ENCODE measurements around the gene KLK12. TPM values are rescaled to one million over a fixed set of nuclear protein-coding genes. Genes with fewer than 3 reads are reported as not detected.

The KLK12 gene
- polyA plus RNA-seq, 1 donor from 2014 or later: not detected

- Histone ChIP-seq H3K27me3 (ENCODE audit: insufficient read depth, low read depth, low read length) (peaks cover 30% of the 10 kb centered on the region), H3K27ac (ENCODE audit: low read length) (no peak overlapping the region), H3K9me3 (ENCODE audit: low read length) (no peaks in the 10 kb centered on the region), H3K9ac (ENCODE audit: low read length) (no peak overlapping the region), H3F3A (ENCODE audit: insufficient read depth, low read length, poor library complexity, severe bottlenecking) (no peaks in the 10 kb centered on the region), H3K79me2 (replicated peaks; ENCODE audit: insufficient read depth, low read length) (no peaks in the 10 kb centered on the region), H3K36me3 (ENCODE audit: insufficient read depth, low read length) (no peaks in the 10 kb centered on the region), H3K4me3 (ENCODE audit: low read length) (no peak overlapping the region), H4K20me1 (ENCODE audit: insufficient read depth) (no peaks in the 10 kb centered on the region), H3K4me2 (ENCODE audit: low read length) (no peak overlapping the region), H3K9me2 (ENCODE audit: insufficient read depth, low read length) (no peaks in the 10 kb centered on the region), H2AFZ (ENCODE audit: low read depth, low read length) (no peak overlapping the region)
- TF ChIP-seq EZH2 (IDR thresholded peaks at IDR 0.05; ENCODE audit: borderline replicate concordance, insufficient read depth, low read length, poor library complexity, severe bottlenecking) (no peak), MXI1 (conservative IDR thresholded peaks at IDR 0.05; ENCODE audit: poor library complexity, severe bottlenecking) (no peak), EP300 (conservative IDR thresholded peaks at IDR 0.05; ENCODE audit: poor library complexity, severe bottlenecking) (no peak), POLR2AphosphoS5 (IDR thresholded peaks at IDR 0.05) (no peak), TAF1 (IDR thresholded peaks at IDR 0.05; ENCODE audit: low read depth) (no peak)
Observed at GRCh38 chr19:51022526-51022925, 12.3 kb downstream of the KLK12 start.

GRCh38 chr19:51020988-51021651 lies 13.7 kb downstream of the KLK12 start:
- Histone ChIP-seq H3K9me2 (ENCODE audit: insufficient read depth, low read length) (no peaks in the 10 kb centered on the region), H3K9ac (ENCODE audit: low read length) (no peak overlapping the region), H2AFZ (ENCODE audit: low read depth, low read length) (no peak overlapping the region), H3F3A (ENCODE audit: insufficient read depth, low read length, poor library complexity, severe bottlenecking) (no peaks in the 10 kb centered on the region), H3K9me3 (ENCODE audit: low read length) (no peaks in the 10 kb centered on the region), H3K4me2 (ENCODE audit: low read length) (no peak overlapping the region), H3K79me2 (replicated peaks; ENCODE audit: insufficient read depth, low read length) (no peaks in the 10 kb centered on the region), H3K27ac (ENCODE audit: low read length) (no peak overlapping the region), H3K36me3 (ENCODE audit: insufficient read depth, low read length) (no peaks in the 10 kb centered on the region), H3K27me3 (ENCODE audit: insufficient read depth, low read depth, low read length) (peaks cover 44% of the 10 kb centered on the region), H3K4me3 (ENCODE audit: low read length) (no peak overlapping the region), H4K20me1 (ENCODE audit: insufficient read depth) (no peaks in the 10 kb centered on the region)
- TF ChIP-seq RAD21 (conservative IDR thresholded peaks at IDR 0.05) (peak; percentile 46), CTCF (IDR thresholded peaks at IDR 0.05; ENCODE audit: poor library complexity, severe bottlenecking) (peak; percentile 66), MXI1 (conservative IDR thresholded peaks at IDR 0.05; ENCODE audit: poor library complexity, severe bottlenecking) (no peak), SMC3 (conservative IDR thresholded peaks at IDR 0.05; ENCODE audit: poor library complexity) (peak; percentile 70), EP300 (conservative IDR thresholded peaks at IDR 0.05; ENCODE audit: poor library complexity, severe bottlenecking) (no peak), REST (IDR thresholded peaks at IDR 0.05; ENCODE audit: borderline replicate concordance) (no peak)

Measured in neural cell (in vitro differentiated cells).